NCI-H1417 (cell line): ENCODE results near the gene ZNF727.
A peak's percentile ranks its signal among the peaks of the same experiment; 100 is the strongest.
"Not testable (repeated sequence)": the region's sequence is repeated elsewhere in the genome, so short reads cannot be mapped to it uniquely, and the experiment has no call there.

Source experiments
- DNase-seq, 3 experiments: peaks; one replicate each; lab custom pipeline; 2025; lab: John Stamatoyannopoulos, UW

ZNF727 gene

GRCh38 chr7:64045301-64046040 is at the start of gene ZNF727:
ZNF727 (plus strand) TSS chr7:64045434; CDS start chr7:64045622, 188 bp downstream.
- peak in 2 of 3 experiments; percentile 7 to 55 for DNase-seq

GRCh38 chr7:63998549-63998948 is 46.7 kb upstream of the ZNF727 start, which contains the start of gene ZNF722:
ZNF722 (plus strand) TSS chr7:63998849; CDS start chr7:63998962, 113 bp downstream.
- DNase-seq, result no peak

- DNase-seq, result not testable (repeated sequence)
Observed at GRCh38 chr7:64015496-64015895, 29.7 kb upstream of the ZNF727 start.

- DNase-seq, result no peak
Observed at GRCh38 chr7:64035388-64035787, 9.8 kb upstream of the ZNF727 start.

- DNase-seq, result no peak
Observed at GRCh38 chr7:64037095-64037494, 8.1 kb upstream of the ZNF727 start.

- DNase-seq, result no peak
Observed at GRCh38 chr7:64046041-64046389, 781 bp downstream of the ZNF727 start.

GRCh38 chr7:64077837-64078698 is 32.8 kb downstream of the ZNF727 start:
- DNase-seq, result not testable (repeated sequence)

- DNase-seq, result no peak
Observed at GRCh38 chr7:64078699-64078994, 33.4 kb downstream of the ZNF727 start.

GRCh38 chr7:64087501-64087900 is 42.3 kb downstream of the ZNF727 start:
- no peak for DNase-seq

GRCh38 chr7:64088863-64089262 is 43.6 kb downstream of the ZNF727 start:
- not testable (repeated sequence) for DNase-seq
